GM21529 (cell line): Measurements from ENCODE around the gene ZMIZ2.
A peak's percentile ranks its signal among the peaks of the same experiment; 100 is the strongest.
"Not testable (repeated sequence)": the region's sequence is repeated elsewhere in the genome, so short reads cannot be mapped to it uniquely, and the experiment has no call there.

Experiments
- ATAC-seq: cut with Tn5 transposase; IDR thresholded peaks from one replicate; pipeline ENCODE4 v1.9.1; 2021; ENCODE audit not compliant: unreplicated experiment

Gene ZMIZ2

DNA sequence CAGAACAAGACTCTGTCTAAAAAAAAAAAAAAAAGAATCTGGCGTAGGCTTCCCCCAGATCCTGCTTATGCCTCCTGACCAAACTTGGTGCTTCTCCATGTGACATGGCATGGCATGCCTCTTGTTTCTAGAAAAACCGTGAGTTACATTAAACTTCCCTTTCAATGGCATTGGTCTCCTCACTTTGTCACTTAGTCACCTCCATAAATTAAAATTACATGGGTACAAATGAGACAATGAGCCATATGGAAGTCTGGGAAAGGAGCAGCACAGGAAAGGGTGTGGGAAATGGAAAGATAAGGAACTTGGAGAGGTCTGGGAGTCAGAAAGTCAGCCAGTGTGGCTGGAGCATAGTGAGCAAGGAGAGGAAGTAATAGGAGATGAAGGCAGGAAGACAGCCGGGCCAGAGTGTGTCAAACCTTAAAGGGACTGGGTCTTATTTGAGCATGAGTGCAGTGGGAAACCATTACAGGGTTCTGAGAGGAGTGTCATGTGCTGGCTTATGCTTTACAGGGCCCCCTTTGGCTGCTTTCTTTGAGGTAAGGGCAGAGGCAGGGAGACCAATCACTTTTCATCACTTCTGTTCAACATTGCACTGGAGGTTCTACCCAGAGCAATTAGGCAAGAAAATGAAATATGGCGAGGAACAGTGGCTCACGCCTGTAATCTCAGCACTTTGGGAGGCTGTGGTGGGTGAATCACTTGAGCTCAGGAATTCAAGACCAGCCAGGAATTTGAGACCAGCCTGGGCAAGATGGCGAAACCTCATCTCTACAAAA lies 21.3 kb upstream of the ZMIZ2 start:
- no peak for ATAC-seq

- ATAC-seq, result no peak
These were observed 20.7 kb upstream of the ZMIZ2 start for GRCh38 chr7:44727937-44728262.

DNA sequence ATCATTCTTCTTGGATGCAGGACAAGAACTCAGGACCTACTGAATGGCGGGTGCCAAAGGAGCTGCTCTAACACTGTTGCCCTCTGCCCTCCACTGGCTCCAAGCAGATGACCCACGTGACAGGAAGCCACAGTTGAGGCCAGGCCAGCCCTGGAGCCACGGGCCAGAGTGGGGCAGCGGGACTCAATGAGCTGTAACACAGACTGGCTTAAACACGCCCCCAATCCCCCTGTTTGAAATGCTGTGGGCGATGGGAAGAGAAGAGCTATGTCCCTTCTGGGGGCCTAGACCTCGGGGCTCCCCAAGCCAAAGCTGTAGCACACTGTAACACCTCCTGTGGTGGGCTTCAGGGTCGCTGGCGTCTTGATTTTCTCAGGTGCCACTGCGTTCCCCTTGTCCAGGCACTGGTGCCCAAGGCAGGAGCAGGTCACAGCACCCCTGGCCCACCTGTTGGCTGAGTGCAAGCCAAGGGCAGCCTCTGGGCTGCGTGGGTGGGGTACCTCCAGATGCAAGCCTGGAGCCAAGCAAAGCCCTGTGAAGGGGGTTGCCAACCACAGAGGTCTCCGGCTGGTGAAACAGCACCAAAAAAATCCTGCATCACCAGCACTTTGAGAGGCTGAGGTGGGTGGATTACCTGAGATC lies 18.6 kb upstream of the ZMIZ2 start:
- no peak for ATAC-seq

- ATAC-seq, result not testable (repeated sequence)
These were observed 15.7 kb upstream of the ZMIZ2 start for GRCh38 chr7:44732971-44733370.

DNA sequence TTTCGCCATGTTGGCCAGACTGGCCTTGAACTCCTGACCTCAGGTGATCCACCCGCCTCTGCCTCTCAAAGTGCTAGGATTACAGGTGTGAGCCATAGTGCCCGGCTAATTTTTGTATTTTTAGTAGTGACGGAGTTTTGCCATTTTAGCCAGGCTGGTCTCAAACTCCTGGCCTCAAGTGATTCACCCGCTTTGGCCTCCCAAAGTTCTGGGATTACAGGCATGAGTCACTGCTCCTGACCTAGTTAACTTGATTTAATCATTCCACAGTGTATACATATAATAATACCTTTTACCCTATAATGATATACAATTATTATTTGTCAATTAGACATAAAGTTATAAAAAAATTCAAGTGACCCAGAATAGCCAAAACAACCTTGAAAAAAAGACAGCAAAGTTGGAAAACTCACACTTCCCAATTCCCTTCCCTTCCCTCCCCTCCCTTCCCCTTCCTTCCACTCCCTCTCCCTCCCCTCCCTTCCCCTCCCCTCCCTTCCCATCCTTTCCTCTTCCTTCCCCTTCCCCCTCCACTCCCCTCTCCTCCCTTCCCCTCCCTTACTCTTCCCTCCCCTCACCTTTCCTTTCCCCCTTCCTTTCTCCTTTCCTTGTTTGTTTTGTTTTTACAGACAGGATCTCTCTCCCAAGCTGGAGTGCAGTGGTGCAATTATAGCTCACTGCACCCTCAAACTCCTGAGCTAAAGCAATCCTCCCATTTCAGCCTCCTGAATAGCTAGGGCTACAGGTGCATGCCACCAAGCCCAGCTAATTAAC lies 14.8 kb upstream of the ZMIZ2 start:
- no peak for ATAC-seq

DNA sequence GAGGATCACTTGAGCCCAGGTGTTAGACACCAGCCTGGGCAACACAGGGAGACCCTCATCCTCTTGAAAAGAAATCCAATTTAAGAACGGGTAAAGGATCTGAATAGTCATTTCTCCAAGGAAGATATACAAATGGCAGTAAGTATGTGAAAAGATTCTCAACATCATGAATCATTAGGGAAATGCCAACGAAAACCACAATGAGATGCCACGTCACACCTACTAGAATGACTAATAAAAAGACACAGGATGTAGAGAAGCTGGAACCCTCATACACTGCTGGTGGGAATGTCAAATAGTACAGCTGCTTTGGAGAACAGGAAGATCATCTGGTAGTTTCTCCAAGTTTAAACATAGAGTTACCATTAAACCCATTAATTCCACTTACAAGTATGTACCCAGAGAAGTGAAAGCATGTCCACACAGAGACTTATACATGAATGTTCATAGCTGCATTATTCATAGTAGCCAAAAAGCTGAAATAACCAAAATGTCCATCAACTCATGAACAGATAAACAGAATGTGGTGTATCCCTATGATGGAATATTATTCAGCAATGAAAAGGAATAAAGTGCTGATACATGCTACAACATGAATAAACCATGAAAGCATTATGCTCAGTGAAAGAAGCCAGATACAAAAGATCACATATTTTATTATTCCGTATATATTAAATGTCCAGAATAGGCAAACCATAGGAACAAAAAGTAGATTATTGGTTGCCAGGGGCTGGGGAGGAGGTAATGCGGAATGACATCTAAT lies 13.1 kb upstream of the ZMIZ2 start:
- no peak for ATAC-seq

DNA sequence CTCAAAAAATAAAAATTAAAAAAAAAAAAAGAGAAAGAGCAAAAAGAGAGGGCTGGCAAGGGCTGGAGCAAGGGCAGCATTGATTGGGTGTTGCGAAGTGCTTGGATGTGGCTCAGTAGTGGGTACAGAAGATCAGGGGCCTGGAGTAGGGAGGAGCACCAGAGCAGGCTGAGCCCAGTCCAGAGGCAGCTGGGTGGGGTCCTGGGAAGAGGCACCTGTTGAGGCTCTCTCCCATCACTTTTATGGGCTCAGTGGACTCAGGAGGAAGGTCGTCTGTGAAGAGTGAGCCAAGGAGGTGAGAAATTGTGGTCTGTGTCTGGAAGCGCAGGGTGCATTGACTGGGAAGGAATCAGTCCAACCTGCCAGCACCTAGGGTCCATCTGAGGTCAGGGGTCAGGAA lies 11.8 kb upstream of the ZMIZ2 start:
- no peak for ATAC-seq

DNA sequence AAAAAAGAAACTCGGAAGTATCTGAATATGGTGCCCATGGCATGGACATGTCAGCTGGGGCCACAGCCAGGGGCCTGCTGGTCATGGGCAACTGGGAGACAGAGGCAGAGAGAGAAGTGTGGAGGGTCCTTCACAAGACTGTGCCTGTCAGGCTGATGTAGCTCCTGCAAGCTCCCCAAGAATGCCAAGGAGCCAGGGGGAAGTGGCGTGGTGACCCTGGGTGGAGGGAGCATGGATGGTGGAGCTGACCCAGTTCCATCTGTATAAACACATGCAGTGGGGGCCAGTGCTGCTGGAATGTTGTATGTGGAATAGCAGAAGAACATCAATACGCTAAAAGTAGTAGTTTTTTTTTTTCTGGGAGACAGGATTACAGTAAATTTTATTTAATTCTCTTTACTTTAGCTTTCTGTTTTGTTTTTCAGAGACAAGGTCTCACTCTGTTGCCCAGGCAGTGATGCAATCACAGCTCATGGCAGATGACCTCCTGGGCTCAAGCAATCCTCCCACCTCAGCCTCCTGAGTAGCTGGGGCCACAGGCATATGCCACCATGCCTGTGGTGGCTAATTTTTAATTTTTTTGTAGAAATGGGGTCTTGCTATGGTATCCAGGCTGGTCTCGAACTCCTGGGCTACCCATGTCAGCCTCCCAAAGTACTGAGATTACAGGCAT lies 10.5 kb upstream of the ZMIZ2 start:
- no peak for ATAC-seq

DNA sequence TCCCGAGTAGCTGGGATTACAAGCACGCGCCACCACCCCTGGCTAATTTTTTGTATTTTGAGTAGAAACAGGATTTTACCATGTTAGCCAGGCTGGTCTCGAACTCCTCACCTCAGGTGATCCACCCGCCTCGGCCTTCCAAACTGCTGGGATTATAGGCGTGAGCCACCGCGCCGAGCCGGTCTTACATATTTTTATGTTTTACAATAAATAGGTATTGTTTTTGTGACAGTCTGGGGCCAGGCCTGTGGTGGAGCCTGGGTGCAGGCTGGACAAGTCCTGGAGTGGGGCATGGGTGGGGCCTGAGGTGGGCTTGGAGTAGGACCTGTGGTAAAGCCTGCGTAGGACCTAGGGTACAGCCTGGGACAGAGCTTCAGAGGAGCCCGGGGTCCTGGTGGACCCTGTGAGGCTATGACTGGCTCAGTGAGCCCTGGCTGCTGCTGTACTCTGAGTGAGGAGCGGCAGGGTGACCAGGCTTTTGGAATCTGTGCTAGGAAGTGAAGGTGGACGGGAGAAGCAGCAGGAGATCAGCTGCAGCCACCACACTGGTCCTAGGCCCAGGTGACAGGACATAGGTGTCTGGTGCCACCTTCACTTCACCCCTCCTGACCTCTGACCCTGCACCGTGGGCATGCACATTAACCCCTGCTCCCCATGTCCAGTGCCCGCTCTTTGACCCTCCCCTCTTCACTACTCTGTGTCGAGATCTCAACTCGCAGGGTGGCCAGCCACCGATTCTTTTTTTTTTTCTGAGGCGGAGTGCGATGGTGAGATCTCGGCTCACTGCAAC lies 9.6 kb upstream of the ZMIZ2 start:
- ATAC-seq, result no peak

DNA sequence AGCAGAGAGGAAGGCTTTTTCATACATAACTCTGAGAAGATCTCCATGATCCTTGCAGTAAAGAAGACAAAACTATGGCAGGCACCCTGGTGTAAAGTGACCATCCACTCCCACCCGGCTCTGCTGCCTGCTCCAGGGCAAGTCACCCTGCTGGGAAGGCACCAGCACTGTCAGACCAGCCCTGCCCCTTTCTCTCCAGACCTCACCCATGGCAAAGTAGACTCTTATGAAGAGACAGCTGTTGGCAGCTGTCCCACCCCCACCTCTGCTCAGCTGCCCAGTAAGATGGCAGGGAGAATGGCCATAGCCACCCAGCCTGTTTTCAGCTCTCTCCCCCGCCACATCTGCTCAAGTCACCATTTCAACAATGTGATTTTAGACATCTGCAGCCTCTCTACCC lies 8.6 kb upstream of the ZMIZ2 start:
- ATAC-seq, result no peak

- ATAC-seq, result no peak
These were observed 4.9 kb upstream of the ZMIZ2 start for GRCh38 chr7:44743750-44744149.

- ATAC-seq, result peak; percentile 15
These were observed 493 bp downstream of the ZMIZ2 start for GRCh38 chr7:44748948-44749731.

- ATAC-seq, result no peak
These were observed 1.3 kb downstream of the ZMIZ2 start for GRCh38 chr7:44749992-44750391.

DNA sequence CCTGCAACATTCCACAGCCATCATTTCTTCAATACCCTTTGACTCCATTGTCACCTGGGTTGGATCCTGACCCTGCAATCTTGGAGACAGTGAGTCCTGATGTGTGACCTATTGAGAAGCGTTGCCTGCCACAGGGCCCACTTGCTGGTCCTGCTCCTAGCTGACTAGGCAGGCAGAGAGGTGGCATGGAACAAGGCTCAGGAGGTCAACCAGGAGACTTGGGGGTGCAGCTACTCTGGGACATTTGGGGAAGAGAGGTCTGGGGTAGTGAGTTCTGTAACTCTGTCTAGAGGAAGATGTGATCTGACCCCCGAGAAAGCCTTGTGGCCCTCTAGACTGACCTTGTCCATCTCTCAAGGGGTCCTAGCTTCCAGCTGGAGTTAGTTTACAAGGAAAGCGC lies 1.8 kb downstream of the ZMIZ2 start:
- ATAC-seq, result no peak

DNA sequence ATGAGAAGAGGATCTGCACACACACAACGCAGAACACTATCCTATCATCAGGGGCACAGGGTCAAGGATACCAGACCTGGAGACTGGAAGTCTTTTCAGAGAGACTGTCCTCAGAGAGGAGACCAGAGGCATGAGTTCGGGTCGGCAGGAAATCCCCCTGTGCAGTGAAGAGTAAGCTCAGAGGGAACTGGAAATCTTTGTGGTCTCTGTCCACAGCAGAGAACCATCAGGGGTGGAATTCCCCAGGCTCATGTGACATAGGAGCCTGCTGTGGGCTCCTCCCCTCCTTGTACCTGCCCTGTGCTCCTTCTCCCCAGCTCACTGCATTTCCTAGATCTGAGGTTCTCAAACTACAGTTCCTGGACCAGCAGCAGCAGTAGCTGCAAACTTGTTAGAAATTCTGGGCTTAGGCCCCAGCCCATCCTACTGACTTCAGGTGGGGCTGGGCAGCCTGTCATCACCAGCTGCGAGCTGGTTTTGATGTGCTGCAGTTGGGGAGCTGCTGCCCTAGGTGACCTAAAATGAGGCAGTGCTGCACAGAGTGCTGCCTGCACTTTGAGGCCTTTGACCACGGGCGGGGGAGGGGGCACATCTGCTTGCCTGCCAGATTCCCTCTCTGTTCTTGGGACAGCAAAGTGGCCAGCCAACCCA lies 2.4 kb downstream of the ZMIZ2 start:
- ATAC-seq, result peak; percentile 65

GRCh38 chr7:44752822-44753221 lies 4.2 kb downstream of the ZMIZ2 start:
- no peak for ATAC-seq

DNA sequence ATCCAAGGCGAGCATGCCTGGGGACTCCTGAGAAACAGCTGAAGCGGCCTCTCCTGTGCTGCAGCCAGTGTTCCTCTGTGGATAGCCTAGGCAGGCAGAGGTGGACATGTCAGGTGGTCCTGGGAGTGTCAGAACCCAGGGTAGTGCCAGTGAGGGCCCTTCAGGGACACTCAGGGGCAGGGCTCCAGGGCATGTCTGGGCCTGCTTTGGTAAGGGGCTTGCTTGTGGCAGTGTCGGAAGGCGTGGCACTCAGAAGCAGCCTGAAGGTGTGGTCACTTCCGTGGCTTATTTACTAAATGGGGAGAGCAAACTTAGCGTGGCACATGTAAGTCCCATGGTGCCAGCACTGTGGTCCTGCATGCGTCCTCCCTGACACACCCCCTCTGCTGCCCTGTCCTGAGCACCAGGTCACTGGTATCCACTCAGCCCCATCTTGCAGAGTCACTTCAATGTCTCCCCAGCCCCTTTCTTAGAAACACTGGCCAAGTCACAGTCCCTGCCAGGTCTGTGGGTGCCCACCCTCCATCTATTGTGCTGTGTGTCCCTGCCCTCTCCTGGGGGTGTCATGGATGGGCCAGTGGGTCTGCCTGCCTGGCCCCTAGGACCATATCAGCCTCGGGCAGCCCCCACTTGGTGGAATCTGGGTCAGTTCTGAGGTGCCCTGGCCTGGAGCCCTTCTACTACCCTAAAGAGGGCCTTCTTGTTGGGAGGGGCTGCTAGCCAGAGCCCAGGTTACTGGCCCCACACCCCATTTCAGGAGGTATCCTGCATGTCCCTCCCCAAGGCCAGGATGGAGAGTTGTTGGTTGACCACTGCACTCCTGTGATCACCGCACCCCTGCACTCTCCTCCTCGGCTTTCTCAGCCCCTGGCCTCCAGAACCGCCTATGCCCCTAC lies 6.4 kb downstream of the ZMIZ2 start:
- no peak for ATAC-seq
